GM21526 (cell line): ENCODE data around the gene LONRF3.
A peak's percentile ranks its signal among the peaks of the same experiment; 100 is the strongest.
"Not testable (repeated sequence)": the region's sequence is repeated elsewhere in the genome, so short reads cannot be mapped to it uniquely, and the experiment has no call there.

Experiments used
- ATAC-seq: cut with Tn5 transposase; IDR thresholded peaks from one replicate; pipeline ENCODE4 v1.9.1; 2021; ENCODE audit warnings: moderate library complexity; ENCODE audit not compliant: unreplicated experiment, low FRiP score

The LONRF3 gene

GRCh38 chrX:118980761-118981160 is 6.3 kb downstream of the LONRF3 start:
- no peak for ATAC-seq

GRCh38 chrX:118983513-118983912 is 9.1 kb downstream of the LONRF3 start:
- ATAC-seq, result no peak

GRCh38 chrX:118988911-118989310 is 14.5 kb downstream of the LONRF3 start:
- ATAC-seq, result no peak

GRCh38 chrX:118989886-118990285 is 15.5 kb downstream of the LONRF3 start:
- ATAC-seq, result no peak

- ATAC-seq, result no peak
Measured at GRCh38 chrX:118990512-118991227, 16.3 kb downstream of the LONRF3 start.

- ATAC-seq, result not testable (repeated sequence)
Measured at GRCh38 chrX:118992441-118993121, 18.2 kb downstream of the LONRF3 start.

- ATAC-seq, result no peak
Measured at GRCh38 chrX:119003462-119003861, 29.0 kb downstream of the LONRF3 start.

- peak; percentile 92 for ATAC-seq
Measured at GRCh38 chrX:119004920-119005524, 30.6 kb downstream of the LONRF3 start.

- no peak for ATAC-seq
Measured at GRCh38 chrX:119007189-119007770, 32.9 kb downstream of the LONRF3 start.

GRCh38 chrX:119008110-119008744 is 33.8 kb downstream of the LONRF3 start:
- ATAC-seq, result peak; percentile 55

GRCh38 chrX:119009071-119009470 is 34.7 kb downstream of the LONRF3 start:
- no peak for ATAC-seq

- no peak for ATAC-seq
Measured at GRCh38 chrX:119010491-119010890, 36.1 kb downstream of the LONRF3 start.

- ATAC-seq, result no peak
Measured at GRCh38 chrX:119013164-119013563, 38.7 kb downstream of the LONRF3 start.

- peak; percentile 79 for ATAC-seq
Measured at GRCh38 chrX:119015407-119016237, 41.2 kb downstream of the LONRF3 start.

GRCh38 chrX:119017077-119017476 is 42.7 kb downstream of the LONRF3 start:
- ATAC-seq, result no peak

- no peak for ATAC-seq
Measured at GRCh38 chrX:119025900-119026299, 51.5 kb downstream of the LONRF3 start.

GRCh38 chrX:119026344-119026743 is 51.9 kb downstream of the LONRF3 start:
- ATAC-seq, result not testable (repeated sequence)

GRCh38 chrX:119027960-119028732 is 53.7 kb downstream of the LONRF3 start:
- ATAC-seq, result not testable (repeated sequence)

- no peak for ATAC-seq
Measured at GRCh38 chrX:119028733-119029330, 54.4 kb downstream of the LONRF3 start.
